Measurements from ENCODE around the gene MPPED1. TPM values are rescaled to one million over a fixed set of nuclear protein-coding genes. Genes with fewer than 3 reads are reported as not detected.

Gene MPPED1
- total and polyA plus RNA-seq, 2 donors (not counting 1 experiment from before 2014, with no cell fraction given): 0.13 TPM; not detected in 1

DNA sequence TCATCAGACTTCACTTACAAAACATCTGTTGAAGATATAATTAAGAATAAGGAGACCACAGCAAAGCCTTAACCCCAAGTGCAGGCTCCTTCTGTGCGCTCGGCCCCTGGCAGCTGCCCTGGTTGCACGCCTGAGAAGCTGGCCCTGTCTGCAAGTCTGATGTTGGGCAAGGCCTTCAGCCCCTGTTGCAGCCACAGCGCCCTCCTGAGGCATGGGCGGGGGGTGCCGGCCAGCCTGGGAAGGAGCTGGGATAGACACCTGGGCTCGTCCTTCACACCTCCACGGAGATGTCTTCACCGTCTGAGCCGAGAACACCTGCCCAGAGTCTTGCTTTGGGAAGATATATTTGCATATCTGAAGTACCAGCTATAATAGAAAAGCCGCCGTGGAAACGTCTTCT lies 104.1 kb downstream of the MPPED1 start:
- Histone ChIP-seq H3K4me2 (replicated peaks; ENCODE audit: low read depth, low read length, poor library complexity, severe bottlenecking) (no peak overlapping the region), H3K79me2 (ENCODE audit: control insufficient read depth, insufficient read depth, low read length) (no peaks in the 10 kb centered on the region), H3K27ac (ENCODE audit: low read length in 2 of 2) (no peak overlapping the region), H4K20me1 (ENCODE audit: control insufficient read depth, insufficient read depth, low read length, poor library complexity, severe bottlenecking) (no peaks in the 10 kb centered on the region), H2AFZ (ENCODE audit: insufficient read depth, low read depth, low read length, poor library complexity, severe bottlenecking) (no peak overlapping the region), H3K4me3 (ENCODE audit: control extremely low read depth in 1 of 5, extremely low read depth in 1 of 5, insufficient read depth in 1 of 5, low read depth in 2 of 5, low read length in 4 of 5) (no peak overlapping the region), H3K9me3 (ENCODE audit: control extremely low read depth in 1 of 3, control insufficient read depth in 2 of 3, insufficient read depth in 1 of 3, low read length in 2 of 3) (no peaks in the 10 kb centered on the region), H3K9ac (ENCODE audit: low read length) (no peak overlapping the region), H3K4me1 (ENCODE audit: control insufficient read depth in 2 of 2, insufficient read depth in 2 of 2, low read length in 2 of 2) (no peaks in the 10 kb centered on the region), H3K36me3 (replicated peaks in 1 of 2; ENCODE audit: control extremely low read depth in 1 of 2, control insufficient read depth in 1 of 2, extremely low read depth in 1 of 2, insufficient read depth in 2 of 2, low read length in 1 of 2) (no peaks in the 10 kb centered on the region), H3K27me3 (replicated peaks in 1 of 4; ENCODE audit: control extremely low read depth in 1 of 4, control insufficient read depth in 3 of 4, insufficient read depth in 4 of 4, low read length in 3 of 4) (no peaks in the 10 kb centered on the region)
- ChIA-PET POLR2A (no interaction called here), CTCF (no interaction called here)
- Mint-ChIP-seq H3K4me1 (no peaks in the 10 kb centered on the region), H3K27me3 (no peaks in the 10 kb centered on the region), H3K9me3 (ENCODE audit: insufficient read depth) (no peaks in the 10 kb centered on the region), H3K4me3 (no peak overlapping the region), H3K27ac (no peak overlapping the region)
- no peak for DNase-seq
- 62% methylated on average over 9 of the region's 13 CpGs for WGBS (ENCODE audit: insufficient coverage)
- intact Hi-C loops (cut with micrococcal nuclease): no loop called here
- no peak for ATAC-seq (ENCODE audit: low read depth)
- no peak for TF ChIP-seq EZH2 (IDR thresholded peaks at IDR 0.05; ENCODE audit: borderline replicate concordance, insufficient read depth, low read depth, low read length, poor library complexity, severe bottlenecking)
- TF ChIP-seq, protein P1, sequence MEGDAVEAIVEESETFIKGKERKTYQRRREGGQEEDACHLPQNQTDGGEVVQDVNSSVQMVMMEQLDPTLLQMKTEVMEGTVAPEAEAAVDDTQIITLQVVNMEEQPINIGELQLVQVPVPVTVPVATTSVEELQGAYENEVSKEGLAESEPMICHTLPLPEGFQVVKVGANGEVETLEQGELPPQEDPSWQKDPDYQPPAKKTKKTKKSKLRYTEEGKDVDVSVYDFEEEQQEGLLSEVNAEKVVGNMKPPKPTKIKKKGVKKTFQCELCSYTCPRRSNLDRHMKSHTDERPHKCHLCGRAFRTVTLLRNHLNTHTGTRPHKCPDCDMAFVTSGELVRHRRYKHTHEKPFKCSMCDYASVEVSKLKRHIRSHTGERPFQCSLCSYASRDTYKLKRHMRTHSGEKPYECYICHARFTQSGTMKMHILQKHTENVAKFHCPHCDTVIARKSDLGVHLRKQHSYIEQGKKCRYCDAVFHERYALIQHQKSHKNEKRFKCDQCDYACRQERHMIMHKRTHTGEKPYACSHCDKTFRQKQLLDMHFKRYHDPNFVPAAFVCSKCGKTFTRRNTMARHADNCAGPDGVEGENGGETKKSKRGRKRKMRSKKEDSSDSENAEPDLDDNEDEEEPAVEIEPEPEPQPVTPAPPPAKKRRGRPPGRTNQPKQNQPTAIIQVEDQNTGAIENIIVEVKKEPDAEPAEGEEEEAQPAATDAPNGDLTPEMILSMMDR (IDR thresholded peaks at IDR 0.05): no peak

DNA sequence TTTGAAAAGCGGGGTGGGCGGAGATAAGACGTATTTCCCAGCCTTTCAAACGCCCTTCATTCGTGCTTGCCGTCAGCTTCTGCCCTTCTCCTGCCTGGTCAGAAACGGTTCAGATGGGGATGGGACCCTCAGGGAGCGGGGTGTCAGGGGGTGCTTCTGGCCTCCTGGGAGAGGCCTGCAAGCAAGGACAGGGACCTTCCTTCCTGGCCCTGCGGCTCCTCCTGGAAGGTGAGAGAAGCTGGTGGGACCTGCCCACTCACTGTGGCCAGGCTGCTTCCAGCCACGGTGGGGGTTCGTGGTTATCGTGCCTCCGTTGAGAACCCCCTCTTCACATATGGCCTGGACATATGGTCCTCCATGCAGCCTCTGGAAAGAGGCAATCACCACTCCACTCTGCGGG lies 104.6 kb downstream of the MPPED1 start:
- TF ChIP-seq EZH2 (IDR thresholded peaks at IDR 0.05; ENCODE audit: borderline replicate concordance, insufficient read depth, low read depth, low read length, poor library complexity, severe bottlenecking): no peak

More for the DNA sequence above, 104.6 kb downstream of the MPPED1 start:
- Mint-ChIP-seq H3K27me3 (no peaks in the 10 kb centered on the region), H3K9me3 (ENCODE audit: insufficient read depth) (no peaks in the 10 kb centered on the region), H3K4me1 (no peaks in the 10 kb centered on the region), H3K4me3 (no peak overlapping the region), H3K27ac (no peak overlapping the region)
- H3K9me3 ChIP-seq (ENCODE audit: control extremely low read depth in 1 of 3, control insufficient read depth in 2 of 3, insufficient read depth in 1 of 3, low read length in 2 of 3): no peaks in the 10 kb centered on the region
- ChIA-PET POLR2A (no interaction called here), CTCF (no interaction called here)
- no peaks in the 10 kb centered on the region for H3K4me1 ChIP-seq (ENCODE audit: control insufficient read depth in 2 of 2, insufficient read depth in 2 of 2, low read length in 2 of 2)
- intact Hi-C loops (cut with micrococcal nuclease): no loop called here
- H2AFZ ChIP-seq (ENCODE audit: insufficient read depth, low read depth, low read length, poor library complexity, severe bottlenecking): no peak overlapping the region
- H3K4me3 ChIP-seq (ENCODE audit: control extremely low read depth in 1 of 5, extremely low read depth in 1 of 5, insufficient read depth in 1 of 5, low read depth in 2 of 5, low read length in 4 of 5): no peak overlapping the region
- no peaks in the 10 kb centered on the region for H4K20me1 ChIP-seq (ENCODE audit: control insufficient read depth, insufficient read depth, low read length, poor library complexity, severe bottlenecking)
- ATAC-seq (ENCODE audit: low read depth) (no peak), DNase-seq (no peak)
- no peak overlapping the region for H3K9ac ChIP-seq (ENCODE audit: low read length)
- no peaks in the 10 kb centered on the region for H3K79me2 ChIP-seq (ENCODE audit: control insufficient read depth, insufficient read depth, low read length)
- H3K27ac ChIP-seq (ENCODE audit: low read length in 2 of 2): no peak overlapping the region
- H3K4me2 ChIP-seq (replicated peaks; ENCODE audit: low read depth, low read length, poor library complexity, severe bottlenecking): no peak overlapping the region
- no peaks in the 10 kb centered on the region for H3K36me3 ChIP-seq (replicated peaks in 1 of 2; ENCODE audit: control extremely low read depth in 1 of 2, control insufficient read depth in 1 of 2, extremely low read depth in 1 of 2, insufficient read depth in 2 of 2, low read length in 1 of 2)
- whole genome bisulfite sequencing (ENCODE audit: insufficient coverage): 86% methylated on average over 11 of the region's 14 CpGs
- no peaks in the 10 kb centered on the region for H3K27me3 ChIP-seq (replicated peaks in 1 of 4; ENCODE audit: control extremely low read depth in 1 of 4, control insufficient read depth in 3 of 4, insufficient read depth in 4 of 4, low read length in 3 of 4)

All from B cell (primary cell).